Progenitor cell of endocrine pancreas (in vitro differentiated cells): ENCODE results near the gene IRAK1BP1. TPM values are rescaled to one million over a fixed set of nuclear protein-coding genes. Genes with fewer than 3 reads are reported as not detected.

Experiments used
- DNase-seq: peaks from one replicate; pipeline ENCODE4 v3.0.0; 2021; ENCODE audit warnings: low spot score; ENCODE audit not compliant: unreplicated experiment
- H3K27ac Mint-ChIP-seq: 2 replicates; pipeline ENCODE4 v1.8.0; 2021; ENCODE audit warnings: mild to moderate bottlenecking, moderate library complexity, mixed read lengths
- H3K27me3 Mint-ChIP-seq: 2 replicates; pipeline ENCODE4 v1.8.0; 2021; ENCODE audit warnings: mixed read lengths
- H3K36me3 Mint-ChIP-seq: 2 replicates; pipeline ENCODE4 v1.8.0; 2022; ENCODE audit warnings: mixed read lengths; ENCODE audit not compliant: insufficient read depth
- H3K4me1 Mint-ChIP-seq: 2 replicates; pipeline ENCODE4 v1.8.0; 2021; ENCODE audit warnings: low read depth, mixed read lengths
- H3K4me3 Mint-ChIP-seq: 2 replicates; pipeline ENCODE4 v1.8.0; 2021; ENCODE audit warnings: low read depth, mild to moderate bottlenecking, moderate library complexity, mixed read lengths
- H3K9me3 Mint-ChIP-seq: 2 replicates; pipeline ENCODE4 v1.8.0; 2021; ENCODE audit warnings: low read depth, mixed read lengths
- CTCF ChIP-seq: fragments of 200-600 bp; sonication (generic); IDR thresholded peaks from one replicate; pipeline ENCODE4 v1.5.0; 2021; ENCODE audit warnings: antibody characterized with exemption, mild to moderate bottlenecking; ENCODE audit not compliant: unreplicated experiment
- total RNA-seq: library from RNA; stranded (reverse); gene quantifications from 2 replicates; pipeline ENCODE4 v1.2.1, GENCODE V29; 2021

The IRAK1BP1 gene
- total RNA-seq, 1 donor from 2014 or later: 10.6 TPM

- peaks cover 36% of the 10 kb centered on the region for H3K9me3 Mint-ChIP-seq
- H3K27ac Mint-ChIP-seq: no peak overlapping the region
- TF ChIP-seq CTCF: no peak
- no peaks in the 10 kb centered on the region for H3K4me1 Mint-ChIP-seq
- H3K4me3 Mint-ChIP-seq: no peak overlapping the region
- no peak for DNase-seq
- no peaks in the 10 kb centered on the region for H3K27me3 Mint-ChIP-seq
- peaks cover 75% of the 10 kb centered on the region for H3K36me3 Mint-ChIP-seq
Observed at GRCh38 chr6:78947962-78948361, 80.6 kb downstream of the IRAK1BP1 start.

- Mint-ChIP-seq H3K36me3 (peaks cover 78% of the 10 kb centered on the region), H3K27me3 (no peaks in the 10 kb centered on the region), H3K4me1 (no peaks in the 10 kb centered on the region)
Observed at GRCh38 chr6:78948785-78949184, 81.4 kb downstream of the IRAK1BP1 start.

GRCh38 chr6:78952362-78952761 is 85.0 kb downstream of the IRAK1BP1 start:
- H3K27ac Mint-ChIP-seq: peak overlapping the region; percentile 57
- H3K4me1 Mint-ChIP-seq: no peaks in the 10 kb centered on the region
- H3K9me3 Mint-ChIP-seq: peaks cover 40% of the 10 kb centered on the region
- no peak for TF ChIP-seq CTCF
- H3K36me3 Mint-ChIP-seq: peaks cover 81% of the 10 kb centered on the region
- H3K27me3 Mint-ChIP-seq: no peaks in the 10 kb centered on the region
- DNase-seq: no peak
- H3K4me3 Mint-ChIP-seq: no peak overlapping the region

More at GRCh38 chr6:78948785-78949184, 81.4 kb downstream of the IRAK1BP1 start:
- no peak overlapping the region for H3K4me3 Mint-ChIP-seq
- peak overlapping the region; percentile 92 for H3K27ac Mint-ChIP-seq
- H3K9me3 Mint-ChIP-seq: peaks cover 40% of the 10 kb centered on the region
- TF ChIP-seq CTCF: no peak
- DNase-seq: no peak

Other genes with a start within 250 kb of the IRAK1BP1 start
- 72.2 and 74.5 TPM in 2 replicates for gene PHIP, start 210.7 kb downstream of the IRAK1BP1 start, total RNA-seq